Prostate gland (tissue), 2 donors: ENCODE measurements around the gene RIC8A. TPM values are rescaled to one million over a fixed set of nuclear protein-coding genes. Genes with fewer than 3 reads are reported as not detected.

Experiments
- DNase-seq: peaks from one replicate; pipeline ENCODE4 v3.0.0-alpha.2; 2019; ENCODE audit warnings: low spot score
- H3K27ac ChIP-seq, 2 donors: fragments of 200-600 bp; sonication (generic); 2 replicates each; pipeline ENCODE4 v1.5.1; 2017 to 2019
- H3K27me3 ChIP-seq: fragments of 200-600 bp; sonication (generic); replicated peaks from 2 replicates; pipeline ENCODE4 v1.5.1; 2019; ENCODE audit not compliant: insufficient read depth
- H3K36me3 ChIP-seq, 2 donors: fragments of 200-600 bp; sonication (generic); 1 replicate in 1 of 2; 2 replicates in 1 of 2; pipeline versions ENCODE4 v1.5.1 to v1.8.1; 2017 to 2019
- H3K4me1 ChIP-seq: fragments of 200-600 bp; sonication (generic); replicated peaks from 2 replicates; pipeline ENCODE4 v1.5.1; 2019
- H3K4me3 ChIP-seq, 2 donors: fragments of 200-600 bp; sonication (generic); 2 replicates each; pipeline ENCODE4 v1.5.1; 2017 to 2019
- H3K9me3 ChIP-seq: fragments of 200-600 bp; sonication (generic); 2 replicates; pipeline ENCODE4 v1.5.1; 2017
- POLR2A ChIP-seq: fragments of 450-650 bp; IDR thresholded peaks from one replicate; pipeline ENCODE4 v1.6.1; 2016; ENCODE audit warnings: antibody characterized with exemption, mild to moderate bottlenecking
- POLR2AphosphoS5 ChIP-seq: sonication (generic); formaldehyde crosslinking; IDR thresholded peaks from one replicate; pipeline ENCODE4 v1.6.1; 2017; ENCODE audit warnings: antibody characterized with exemption
- WGBS: methylation state at CpG from one replicate; pipeline ENCODE4 v1.1.5; 2018; 5-methylcytosine and 5-hydroxymethylcytosine counted together
- intact Hi-C: fragments of 100-400 bp; cut with DNase I; formaldehyde crosslinking; loops from one replicate; pipeline ENCODE4 v1.14.2; 2022
- total RNA-seq, 2 donors: library from RNA; depleted of rRNA; stranded (reverse); fragments of >200 nt; gene quantifications; one replicate each; pipeline ENCODE4 v1.1.0, GENCODE V29; 2016
- TF ChIP-seq, protein P1 (sequence below), 4 experiments: fragments of 200-600 bp in 2 of 4; fragments of 450-650 bp in 2 of 4; sonication (generic) in 2 of 4; IDR thresholded peaks; 1 replicate in 3 of 4; 2 replicates in 1 of 4; pipeline ENCODE4 v1.5.1; 2016 to 2019; ENCODE audit warnings: antibody characterized with exemption in 4 of 4, mild to moderate bottlenecking in 2 of 4, moderate library complexity in 2 of 4

The RIC8A gene
- total RNA-seq, 2 donors from 2014 or later, result 82.3 to 114 TPM

DNA sequence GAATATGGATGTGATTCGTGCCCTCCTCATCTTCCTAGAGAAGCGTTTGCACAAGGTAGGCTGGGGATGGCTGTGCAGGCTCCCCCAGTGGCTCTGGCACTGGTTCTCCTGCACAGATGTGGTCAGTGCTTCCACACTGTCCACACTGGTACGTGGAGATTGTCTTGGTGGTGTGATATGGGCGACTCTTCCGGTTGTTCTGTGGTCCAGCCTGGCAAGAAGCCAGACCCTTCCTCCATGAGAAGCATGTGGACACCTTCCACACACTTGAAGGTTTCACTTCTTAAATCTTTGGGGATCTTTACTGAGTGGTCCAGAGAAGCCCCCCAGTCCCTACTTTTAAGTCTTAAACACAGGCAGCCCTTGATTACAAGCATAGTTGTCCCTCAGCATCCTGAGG is 3.8 kb downstream of the RIC8A start:
- Histone ChIP-seq H3K27ac (no peak overlapping the region), H3K27me3 (no peaks in the 10 kb centered on the region), H3K9me3 (no peaks in the 10 kb centered on the region), H3K36me3 (peaks cover 20 to 23% of the 10 kb centered on the region in 2 donors), H3K4me1 (peaks cover 13% of the 10 kb centered on the region), H3K4me3 (no peak overlapping the region)
- no peak for DNase-seq
- TF ChIP-seq POLR2AphosphoS5 (no peak), POLR2A (no peak)
- intact Hi-C loops, result no loop called here
- WGBS, result 88% methylated on average over 5 of the region's 5 CpGs

DNA sequence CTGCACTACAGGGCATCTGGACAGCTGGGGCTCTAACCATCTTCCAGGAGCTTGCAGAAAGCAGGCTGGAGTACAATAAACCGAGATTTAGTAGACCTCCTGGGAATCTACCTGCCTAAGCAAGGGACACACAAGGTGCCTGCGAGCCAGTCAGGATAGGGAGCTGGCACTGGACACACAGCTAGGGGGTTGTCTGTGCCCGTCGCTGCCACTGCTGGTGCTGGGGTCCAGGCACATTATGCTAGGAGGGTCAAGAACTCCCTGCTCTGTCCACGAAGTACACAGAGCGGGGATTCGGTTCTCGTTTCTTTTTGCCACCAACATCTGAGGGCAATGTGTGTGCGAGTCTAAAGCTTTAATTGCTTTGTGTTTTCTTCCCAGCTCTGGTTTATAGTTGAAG is 4.2 kb downstream of the RIC8A start:
- intact Hi-C loops, result no loop called here
- WGBS, result 85% methylated on average over 9 of the region's 9 CpGs
- peaks cover 20 to 23% of the 10 kb centered on the region in 2 donors for H3K36me3 ChIP-seq

DNA sequence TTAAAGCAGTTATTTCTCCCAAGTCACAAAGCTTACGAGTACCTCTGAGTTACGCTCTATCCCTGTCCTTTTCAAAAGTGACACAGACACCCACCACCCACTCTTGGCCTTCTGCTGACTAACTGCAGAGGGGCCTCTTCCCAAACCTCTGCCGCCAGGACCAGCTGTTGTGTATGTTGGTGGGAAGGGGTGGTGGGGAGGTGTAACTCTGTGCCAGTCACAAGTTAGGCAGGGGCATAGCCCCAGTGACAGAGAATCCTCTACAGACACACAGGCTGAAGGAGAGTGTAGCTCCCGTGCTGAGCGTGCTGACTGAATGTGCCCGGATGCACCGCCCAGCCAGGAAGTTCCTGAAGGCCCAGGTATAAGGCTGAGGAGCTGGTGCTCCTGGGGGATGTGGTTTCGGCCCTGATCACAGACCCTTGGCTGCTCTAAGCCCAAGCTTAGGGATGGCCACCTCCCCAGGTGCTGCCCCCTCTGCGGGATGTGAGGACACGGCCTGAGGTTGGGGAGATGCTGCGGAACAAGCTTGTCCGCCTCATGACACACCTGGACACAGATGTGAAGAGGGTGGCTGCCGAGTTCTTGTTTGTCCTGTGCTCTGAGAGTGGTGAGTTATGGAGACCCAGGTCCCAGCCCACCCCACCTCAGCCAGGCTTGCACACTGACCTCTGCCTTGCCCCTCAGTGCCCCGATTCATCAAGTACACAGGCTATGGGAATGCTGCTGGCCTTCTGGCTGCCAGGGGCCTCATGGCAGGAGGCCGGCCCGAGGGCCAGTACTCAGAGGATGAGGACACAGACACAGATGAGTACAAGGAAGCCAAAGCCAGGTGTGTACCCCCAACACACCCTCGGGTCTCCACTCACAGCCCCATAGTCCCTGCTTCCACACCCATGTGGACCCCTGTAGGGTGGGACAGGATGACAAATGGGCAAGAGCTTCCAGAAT is 4.9 kb downstream of the RIC8A start:
- WGBS, result 92% methylated on average over 17 of the region's 17 CpGs
- intact Hi-C loops, result no loop called here
- H3K9me3 ChIP-seq, result no peaks in the 10 kb centered on the region
- H3K36me3 ChIP-seq, result peaks cover 20 to 23% of the 10 kb centered on the region in 2 donors
- H3K4me3 ChIP-seq, result no peak overlapping the region
- H3K27me3 ChIP-seq, result no peaks in the 10 kb centered on the region
- no peak overlapping the region for H3K27ac ChIP-seq
- no peak for DNase-seq
- peaks cover 13% of the 10 kb centered on the region for H3K4me1 ChIP-seq
- no peak for TF ChIP-seq POLR2A
- no peak for TF ChIP-seq POLR2AphosphoS5
- TF ChIP-seq, protein P1, sequence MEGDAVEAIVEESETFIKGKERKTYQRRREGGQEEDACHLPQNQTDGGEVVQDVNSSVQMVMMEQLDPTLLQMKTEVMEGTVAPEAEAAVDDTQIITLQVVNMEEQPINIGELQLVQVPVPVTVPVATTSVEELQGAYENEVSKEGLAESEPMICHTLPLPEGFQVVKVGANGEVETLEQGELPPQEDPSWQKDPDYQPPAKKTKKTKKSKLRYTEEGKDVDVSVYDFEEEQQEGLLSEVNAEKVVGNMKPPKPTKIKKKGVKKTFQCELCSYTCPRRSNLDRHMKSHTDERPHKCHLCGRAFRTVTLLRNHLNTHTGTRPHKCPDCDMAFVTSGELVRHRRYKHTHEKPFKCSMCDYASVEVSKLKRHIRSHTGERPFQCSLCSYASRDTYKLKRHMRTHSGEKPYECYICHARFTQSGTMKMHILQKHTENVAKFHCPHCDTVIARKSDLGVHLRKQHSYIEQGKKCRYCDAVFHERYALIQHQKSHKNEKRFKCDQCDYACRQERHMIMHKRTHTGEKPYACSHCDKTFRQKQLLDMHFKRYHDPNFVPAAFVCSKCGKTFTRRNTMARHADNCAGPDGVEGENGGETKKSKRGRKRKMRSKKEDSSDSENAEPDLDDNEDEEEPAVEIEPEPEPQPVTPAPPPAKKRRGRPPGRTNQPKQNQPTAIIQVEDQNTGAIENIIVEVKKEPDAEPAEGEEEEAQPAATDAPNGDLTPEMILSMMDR (IDR thresholded peaks at IDR 0.05), result no peak

More for the DNA sequence above, 4.2 kb downstream of the RIC8A start:
- TF ChIP-seq POLR2AphosphoS5 (no peak), POLR2A (no peak)
- TF ChIP-seq, protein P1 (IDR thresholded peaks at IDR 0.05), result no peak
- Histone ChIP-seq H3K9me3 (no peaks in the 10 kb centered on the region), H3K4me3 (no peak overlapping the region), H3K27me3 (no peaks in the 10 kb centered on the region), H3K27ac (no peak overlapping the region), H3K4me1 (peaks cover 13% of the 10 kb centered on the region)
- no peak for DNase-seq

DNA sequence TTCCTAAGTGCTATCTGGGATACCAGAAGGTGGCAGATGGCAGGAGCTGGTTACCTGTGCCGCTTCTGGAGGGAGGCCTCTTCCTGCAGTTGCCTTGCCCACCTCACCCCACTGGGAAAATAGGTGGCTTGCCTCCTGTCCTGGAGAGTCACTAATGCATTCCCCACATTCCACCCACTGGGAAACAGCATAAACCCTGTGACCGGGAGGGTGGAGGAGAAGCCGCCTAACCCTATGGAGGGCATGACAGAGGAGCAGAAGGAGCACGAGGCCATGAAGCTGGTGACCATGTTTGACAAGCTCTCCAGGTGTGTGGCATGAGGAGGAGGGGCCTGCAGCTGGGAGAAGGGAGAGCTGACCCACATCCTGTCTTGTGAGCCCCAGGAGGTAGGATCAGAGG is 5.6 kb downstream of the RIC8A start:
- intact Hi-C loops, result no loop called here
- H3K9me3 ChIP-seq, result no peaks in the 10 kb centered on the region
- H3K4me3 ChIP-seq, result no peak overlapping the region
- no peak for DNase-seq
- peaks cover 13% of the 10 kb centered on the region for H3K4me1 ChIP-seq
- no peak overlapping the region for H3K27ac ChIP-seq
- no peaks in the 10 kb centered on the region for H3K27me3 ChIP-seq
- peaks cover 20 to 23% of the 10 kb centered on the region in 2 donors for H3K36me3 ChIP-seq
- 86% methylated on average over 4 of the region's 4 CpGs for WGBS
- TF ChIP-seq, protein P1 (IDR thresholded peaks at IDR 0.05), result no peak
- TF ChIP-seq POLR2AphosphoS5 (no peak), POLR2A (no peak)

DNA sequence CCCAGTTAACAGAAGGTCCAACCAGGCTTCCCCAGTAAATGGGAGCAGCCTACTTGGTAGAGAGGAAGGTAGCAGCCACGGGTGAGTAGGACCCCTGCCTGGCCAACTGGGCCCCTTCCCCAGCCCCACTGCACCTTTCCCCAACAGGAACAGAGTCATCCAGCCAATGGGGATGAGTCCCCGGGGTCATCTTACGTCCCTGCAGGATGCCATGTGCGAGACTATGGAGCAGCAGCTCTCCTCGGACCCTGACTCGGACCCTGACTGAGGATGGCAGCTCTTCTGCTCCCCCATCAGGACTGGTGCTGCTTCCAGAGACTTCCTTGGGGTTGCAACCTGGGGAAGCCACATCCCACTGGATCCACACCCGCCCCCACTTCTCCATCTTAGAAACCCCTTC is 6.6 kb downstream of the RIC8A start:
- TF ChIP-seq, protein P1 (IDR thresholded peaks at IDR 0.05), result no peak
- no peak for TF ChIP-seq POLR2AphosphoS5
- TF ChIP-seq POLR2A, result no peak
- H3K4me3 ChIP-seq, result no peak overlapping the region
- DNase-seq, result no peak
- peaks cover 13% of the 10 kb centered on the region for H3K4me1 ChIP-seq
- no peaks in the 10 kb centered on the region for H3K9me3 ChIP-seq
- WGBS, result 79% methylated on average over 6 of the region's 7 CpGs
- intact Hi-C loops, result no loop called here
- peaks cover 20 to 23% of the 10 kb centered on the region in 2 donors for H3K36me3 ChIP-seq
- H3K27ac ChIP-seq, result no peak overlapping the region
- H3K27me3 ChIP-seq, result no peaks in the 10 kb centered on the region
